K562 (cell line): ENCODE measurements around the gene SLBP. TPM values are rescaled to one million over a fixed set of nuclear protein-coding genes. Genes with fewer than 3 reads are reported as not detected.

Experiments used
- ARHGAP35 ChIP-seq: fragments of 450-650 bp; IDR thresholded peaks from 2 replicates; pipeline ENCODE4 v1.6.1; 2018; ENCODE audit not compliant: partially characterized antibody
- CBX2 ChIP-seq: fragments of 200-600 bp; sonication (generic); IDR thresholded peaks from one replicate; pipeline ENCODE4 v1.6.1; 2012; ENCODE audit warnings: mild to moderate bottlenecking, low read length, inconsistent platforms; ENCODE audit not compliant: insufficient read depth, poor library complexity, severe bottlenecking
- CBX3 ChIP-seq, 2 experiments: IDR thresholded peaks; 1 replicate in 1 of 2; 2 replicates in 1 of 2; pipeline ENCODE4 v1.6.1; 2012; ENCODE audit warnings: inconsistent platforms in 2 of 2, low read length in 2 of 2, borderline replicate concordance in 1 of 2, control low read depth in 1 of 2
- CC2D1A ChIP-seq: fragments of 450-650 bp; IDR thresholded peaks from 2 replicates; pipeline ENCODE4 v1.6.1; 2017; ENCODE audit warnings: mild to moderate bottlenecking
- CREBBP ChIP-seq: IDR thresholded peaks from one replicate; pipeline ENCODE4 v1.6.1; 2012; ENCODE audit warnings: low read depth, mild to moderate bottlenecking, control low read depth, inconsistent platforms, low read length
- EHMT2 ChIP-seq: fragments of 450-650 bp; IDR thresholded peaks from 2 replicates; pipeline ENCODE4 v1.6.1; 2018; ENCODE audit warnings: antibody characterized with exemption
- EP300 ChIP-seq: IDR thresholded peaks from 2 replicates; pipeline ENCODE4 v1.6.1; 2012; ENCODE audit warnings: low read length, improper control_type of control experiment
- ERF ChIP-seq: fragments of 450-650 bp; formaldehyde crosslinking; IDR thresholded peaks from 2 replicates; pipeline ENCODE4 v1.4.0; 2020; ENCODE audit warnings: mild to moderate bottlenecking, mixed read lengths
- GATAD2B ChIP-seq: fragments of 450-650 bp; IDR thresholded peaks from 2 replicates; pipeline ENCODE4 v1.6.1; 2017; ENCODE audit warnings: mild to moderate bottlenecking, borderline replicate concordance
- HNRNPH1 ChIP-seq: fragments of 200-400 bp; formaldehyde crosslinking; optimal IDR thresholded peaks from 2 replicates; pipeline ENCODE3; 2017; ENCODE audit warnings: low read depth, mild to moderate bottlenecking, low read length, moderate library complexity
- JUND ChIP-seq, 2 experiments: IDR thresholded peaks; 2 replicates in 1 of 2; 3 replicates in 1 of 2; pipeline ENCODE4 v1.6.1; 2011; ENCODE audit warnings: borderline replicate concordance in 2 of 2, low read depth in 2 of 2, low read length in 2 of 2, improper control_type of control experiment in 1 of 2, missing biosample characterization in 1 of 2, missing genetic modification characterization in 1 of 2, missing genetic modification reagents in 1 of 2
- MCM2 ChIP-seq: fragments of 450-650 bp; IDR thresholded peaks from 2 replicates; pipeline ENCODE4 v1.6.1; 2017; ENCODE audit warnings: low read depth, mild to moderate bottlenecking
- PATZ1 ChIP-seq: fragments of 250-450 bp; sonication (Bioruptor Pico); IDR thresholded peaks from 2 replicates; pipeline ENCODE4 v1.5.0; 2020; ENCODE audit warnings: mild to moderate bottlenecking, borderline replicate concordance
- PTTG1 ChIP-seq: fragments of 450-650 bp; IDR thresholded peaks from 2 replicates; pipeline ENCODE4 v1.6.1; 2016; ENCODE audit warnings: low read depth, mild to moderate bottlenecking, missing genetic modification characterization, missing compliant biosample characterization
- SMAD3 ChIP-seq: fragments of 450-650 bp; formaldehyde crosslinking; conservative IDR thresholded peaks from 2 replicates; pipeline ENCODE4 v1.4.0; 2020; ENCODE audit warnings: mild to moderate bottlenecking
- TARDBP ChIP-seq: fragments of 450-650 bp; IDR thresholded peaks from 2 replicates; pipeline ENCODE4 v1.6.1; 2016
- TCF7L2 ChIP-seq: fragments of 150-350 bp; IDR thresholded peaks from 2 replicates; pipeline ENCODE4 v1.6.1; 2016; ENCODE audit warnings: low read depth, mild to moderate bottlenecking, low read length, moderate library complexity
- TFAM ChIP-seq: fragments of 250-450 bp; sonication (Bioruptor Pico); conservative IDR thresholded peaks from 2 replicates; pipeline ENCODE4 v1.5.0; 2021; ENCODE audit warnings: mild to moderate bottlenecking, moderate library complexity
- U2AF1 ChIP-seq: fragments of 200-400 bp; formaldehyde crosslinking; optimal IDR thresholded peaks from 2 replicates; pipeline ENCODE3; 2017; ENCODE audit warnings: mild to moderate bottlenecking, low read depth, low read length, moderate library complexity
- ZBTB9 ChIP-seq: fragments of 450-650 bp; formaldehyde crosslinking; IDR thresholded peaks from 2 replicates; pipeline ENCODE4 v1.4.0; 2020; ENCODE audit warnings: mild to moderate bottlenecking, moderate library complexity
- ZNF282 ChIP-seq: sonication (generic); formaldehyde crosslinking; IDR thresholded peaks from 2 replicates; pipeline ENCODE4 v1.8.1; 2023; ENCODE audit warnings: missing genetic modification reagents
- ZNF75A ChIP-seq: fragments of 450-650 bp; formaldehyde crosslinking; IDR thresholded peaks from 2 replicates; pipeline ENCODE4 v1.4.0; 2020; ENCODE audit warnings: mild to moderate bottlenecking
- polyA plus RNA-seq, 8 experiments: library from polyadenylated mRNA; depleted of rRNA in 4 of 8; stranded (reverse) in 5 of 8; unstranded in 3 of 8; fragments of >200 nt; fragmentation: Nextera tagmentation in 2 of 8; fragmentation: Illumina TruSeq in 1 of 8; extraction: Ambion mirVana in 2 of 8; extraction: Trizol in 1 of 8; gene quantifications; 2 replicates each; pipeline versions ENCODE4 v1.2.1 to v1.2.3, GENCODE V29; 2011 to 2014; ENCODE audit warnings: inconsistent platforms in 1 of 8, missing spikeins in 1 of 8
- total RNA-seq, 7 experiments: library from RNA; depleted of rRNA in 6 of 7; stranded (reverse); fragments of >200 nt in 6 of 7; fragmentation: Illumina TruSeq in 2 of 7; extraction: Trizol in 2 of 7; gene quantifications; 2 replicates each; pipeline versions ENCODE4 v1.2.1 to v1.2.3, GENCODE V29; 2011 to 2021; ENCODE audit warnings: low replicate concordance in 1 of 7
- TF ChIP-seq, protein P1 (sequence below): sonication (generic); formaldehyde crosslinking; IDR thresholded peaks from 2 replicates; pipeline ENCODE4 v1.8.1; 2023; ENCODE audit warnings: mild to moderate bottlenecking, missing genetic modification reagents, moderate library complexity

SLBP gene
- total and polyA plus RNA-seq, 9 of the 15 experiments (the other 6 are each of a cell fraction or from before 2014, with no cell fraction given) = 49.4 to 221 (median 162) TPM

DNA sequence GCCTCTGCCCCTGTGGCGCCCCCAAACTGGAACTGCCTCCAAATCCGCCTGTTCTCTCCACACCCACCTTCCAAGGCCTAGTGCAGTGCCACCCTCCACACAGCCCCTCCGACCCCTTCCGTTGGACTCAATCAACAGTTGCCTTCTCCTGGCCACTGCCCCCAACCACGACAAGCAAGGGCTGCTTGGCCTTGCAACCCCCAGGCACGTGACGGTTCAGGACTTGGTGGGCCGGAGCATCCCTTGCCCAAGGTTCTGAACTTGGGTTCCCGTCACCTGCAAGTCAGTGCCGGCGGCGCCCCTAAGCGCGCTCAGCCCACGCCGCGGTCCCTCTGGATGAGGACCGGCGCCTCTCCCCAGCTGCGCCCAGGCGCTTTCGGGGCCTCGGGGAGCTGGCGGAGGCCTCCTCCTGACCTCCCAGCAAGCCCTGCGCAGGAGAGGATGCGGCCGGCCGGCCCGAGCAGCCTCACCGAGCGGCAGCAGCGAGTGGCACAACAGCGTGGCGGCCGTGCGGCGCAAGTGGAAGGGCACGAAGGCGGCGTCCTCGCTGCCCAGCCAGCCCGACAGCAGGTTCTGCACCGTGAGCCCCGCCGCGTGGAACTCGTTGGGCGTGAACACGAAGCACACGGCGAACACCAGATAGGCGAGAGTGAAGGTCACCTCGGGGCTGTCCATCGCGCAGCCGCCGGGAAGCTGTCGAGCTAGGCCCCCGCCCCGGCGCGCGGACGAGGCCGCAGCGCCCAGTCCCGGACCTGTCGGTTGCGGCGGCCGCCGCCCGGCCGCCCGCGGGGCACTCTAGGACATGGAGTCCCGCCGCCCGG is 8.3 kb upstream of the SLBP start (continued):
- TF ChIP-seq EP300 (no peak), PATZ1 (CRISPR knock-in tag) (no peak), HNRNPH1 (no peak), ZBTB9 (no peak), CBX2 (no peak), TCF7L2 (no peak), JUND (IDR thresholded peaks at IDR 0.05; ENCODE audit: borderline replicate concordance, low read depth, low read length) (no peak), JUND (tag; IDR thresholded peaks at IDR 0.05; ENCODE audit: borderline replicate concordance, low read depth, low read length) (no peak; the same call in 2 of the 3 replicates), CBX3 (IDR thresholded peaks at IDR 0.05; ENCODE audit: borderline replicate concordance in 1 of 2, low read length in 2 of 2) (no peak), GATAD2B (no peak), U2AF1 (no peak), EHMT2 (no peak), ARHGAP35 (no peak), ZNF282 (CRISPR knock-in tag) (peak; percentile 81; the same call in 1 of the 2 replicates), CC2D1A (no peak), ERF (no peak), PTTG1 (tag) (no peak), TFAM (CRISPR knock-in tag) (no peak), CREBBP (no peak), ZNF75A (no peak), SMAD3 (no peak), TARDBP (no peak), MCM2 (no peak)
- TF ChIP-seq, protein P1, sequence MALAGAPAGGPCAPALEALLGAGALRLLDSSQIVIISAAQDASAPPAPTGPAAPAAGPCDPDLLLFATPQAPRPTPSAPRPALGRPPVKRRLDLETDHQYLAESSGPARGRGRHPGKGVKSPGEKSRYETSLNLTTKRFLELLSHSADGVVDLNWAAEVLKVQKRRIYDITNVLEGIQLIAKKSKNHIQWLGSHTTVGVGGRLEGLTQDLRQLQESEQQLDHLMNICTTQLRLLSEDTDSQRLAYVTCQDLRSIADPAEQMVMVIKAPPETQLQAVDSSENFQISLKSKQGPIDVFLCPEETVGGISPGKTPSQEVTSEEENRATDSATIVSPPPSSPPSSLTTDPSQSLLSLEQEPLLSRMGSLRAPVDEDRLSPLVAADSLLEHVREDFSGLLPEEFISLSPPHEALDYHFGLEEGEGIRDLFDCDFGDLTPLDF (CRISPR knock-in tag) = peak; percentile 40; the same call in 1 of the 2 replicates
